SU-DHL-6 (cell line): Measurements from ENCODE around the gene WIPF3.

Experiments
- CTCF ChIP-seq: fragments of 200-600 bp; sonication (generic); IDR thresholded peaks from one replicate; pipeline ENCODE4 v1.5.1; 2017; ENCODE audit warnings: antibody characterized with exemption, mild to moderate bottlenecking, low read length, moderate library complexity; ENCODE audit not compliant: insufficient read depth, poor library complexity, severe bottlenecking
- EZH2phosphoT487 ChIP-seq: fragments of 200-600 bp; sonication (generic), shearing (Covaris generic); conservative IDR thresholded peaks from 2 replicates; pipeline ENCODE4 v1.6.1; 2018; ENCODE audit warnings: mild to moderate bottlenecking, antibody characterized with exemption, low read length, moderate library complexity, mixed read lengths

GRCh38 chr7:29924684-29925083, 118.4 kb downstream of the WIPF3 start:
- TF ChIP-seq CTCF, result no peak
- no peak for TF ChIP-seq EZH2phosphoT487
